Measurements from ENCODE around the gene AFAP1. TPM values are rescaled to one million over a fixed set of nuclear protein-coding genes. Genes with fewer than 3 reads are reported as not detected.

AFAP1 gene
- total and polyA plus RNA-seq, 12 donors = 2.9 to 8.9 (median 5.8) TPM

DNA sequence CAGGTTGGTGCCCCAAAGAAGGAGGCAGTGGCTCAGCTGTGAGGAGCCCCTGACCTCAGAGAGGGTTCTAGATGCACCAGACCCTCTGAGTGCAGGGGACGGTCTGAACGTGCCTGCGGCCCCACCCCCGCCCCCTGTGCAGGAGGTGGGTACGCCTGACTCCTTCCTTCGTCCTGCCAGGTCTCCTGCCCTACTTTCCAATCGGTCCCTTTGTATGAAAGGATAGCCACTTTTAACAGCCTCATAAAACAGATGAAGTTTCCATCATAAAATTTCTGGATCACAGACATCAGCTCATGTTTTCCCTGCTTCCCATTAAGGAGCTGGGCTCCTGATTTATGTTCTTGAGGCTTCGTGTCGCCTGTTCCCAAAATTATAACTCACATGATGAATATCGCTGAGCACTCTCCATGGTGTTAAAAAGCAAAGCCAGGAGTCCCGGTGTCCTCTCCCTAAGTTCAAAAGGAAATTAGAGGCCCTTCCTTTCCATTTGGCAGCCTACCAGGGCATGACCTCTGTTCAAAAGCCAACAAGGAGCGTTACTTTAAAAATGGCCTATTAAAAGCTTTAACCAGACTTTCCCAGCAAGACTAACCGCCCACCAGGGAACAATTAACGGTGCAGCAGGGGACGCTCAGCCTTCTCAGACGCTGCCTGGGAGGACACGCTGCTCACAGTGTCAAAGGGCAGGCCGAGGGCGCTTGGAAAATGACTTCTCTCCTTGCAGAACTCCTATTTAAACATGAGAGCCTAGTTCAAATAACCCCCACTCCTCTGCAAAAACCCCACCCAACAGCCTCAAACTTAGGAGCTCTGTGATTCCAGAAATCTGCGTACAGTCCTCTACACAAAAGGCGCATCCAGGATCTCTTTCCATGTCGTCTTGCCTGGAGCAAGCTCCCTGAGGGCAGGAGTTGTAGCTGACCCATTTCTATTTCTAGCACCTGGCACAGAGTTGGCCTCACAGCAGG is 181.9 kb downstream of the AFAP1 start:
- Histone ChIP-seq H3K4me3 (no peak overlapping the region), H3K4me1 (peaks cover 2 to 28% (median 11%) of the 10 kb centered on the region in 9 donors), H3K9me3 (no peaks in the 10 kb centered on the region), H3K27me3 (no peaks in the 10 kb centered on the region), H3K36me3 (peaks cover 0 to 24% (median 0%) of the 10 kb centered on the region in 9 donors), H3K27ac (peak overlapping the region in 3 of 10 donors; percentile 2 to 30 (median 17))
- peak in 5 of 8 donors; percentile 32 to 65 (median 48) for ATAC-seq
- TF ChIP-seq, protein P1, sequence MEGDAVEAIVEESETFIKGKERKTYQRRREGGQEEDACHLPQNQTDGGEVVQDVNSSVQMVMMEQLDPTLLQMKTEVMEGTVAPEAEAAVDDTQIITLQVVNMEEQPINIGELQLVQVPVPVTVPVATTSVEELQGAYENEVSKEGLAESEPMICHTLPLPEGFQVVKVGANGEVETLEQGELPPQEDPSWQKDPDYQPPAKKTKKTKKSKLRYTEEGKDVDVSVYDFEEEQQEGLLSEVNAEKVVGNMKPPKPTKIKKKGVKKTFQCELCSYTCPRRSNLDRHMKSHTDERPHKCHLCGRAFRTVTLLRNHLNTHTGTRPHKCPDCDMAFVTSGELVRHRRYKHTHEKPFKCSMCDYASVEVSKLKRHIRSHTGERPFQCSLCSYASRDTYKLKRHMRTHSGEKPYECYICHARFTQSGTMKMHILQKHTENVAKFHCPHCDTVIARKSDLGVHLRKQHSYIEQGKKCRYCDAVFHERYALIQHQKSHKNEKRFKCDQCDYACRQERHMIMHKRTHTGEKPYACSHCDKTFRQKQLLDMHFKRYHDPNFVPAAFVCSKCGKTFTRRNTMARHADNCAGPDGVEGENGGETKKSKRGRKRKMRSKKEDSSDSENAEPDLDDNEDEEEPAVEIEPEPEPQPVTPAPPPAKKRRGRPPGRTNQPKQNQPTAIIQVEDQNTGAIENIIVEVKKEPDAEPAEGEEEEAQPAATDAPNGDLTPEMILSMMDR (IDR thresholded peaks at IDR 0.05) = no peak
- DNase-seq = peak; percentile 29 to 63
- intact Hi-C loops (cut with DNase I) = loop anchor here in 1 of 10 donors (5.0 kb wide), 1 partner anchor 230 kb away; no protein-coding TSS in a partner anchor
- 56 to 60% methylated on average over 22 of the region's 22 CpGs for WGBS, 2 donors

GRCh38 chr4:7756561-7757355 is 182.9 kb downstream of the AFAP1 start:
- Histone ChIP-seq H3K36me3 (peaks cover 0 to 19% (median 0%) of the 10 kb centered on the region in 9 donors), H3K4me1 (peaks cover 2 to 28% (median 11%) of the 10 kb centered on the region in 9 donors), H3K9me3 (no peaks in the 10 kb centered on the region), H3K27me3 (no peaks in the 10 kb centered on the region), H3K4me3 (no peak overlapping the region), H3K27ac (no peak overlapping the region)
- intact Hi-C loops (cut with DNase I) = loop anchor here in 1 of 10 donors (5.0 kb wide), 1 partner anchor 231 kb away; no protein-coding TSS in a partner anchor
- TF ChIP-seq, protein P1 (IDR thresholded peaks at IDR 0.05) = no peak
- 87 to 90% methylated on average over 32 of the region's 32 CpGs for WGBS, 2 donors
- DNase-seq = peak in 1 of 2 donors; percentile 7
- ATAC-seq = no peak

GRCh38 chr4:7756071-7756470 is 183.6 kb downstream of the AFAP1 start:
- Histone ChIP-seq H3K27ac (no peak overlapping the region), H3K27me3 (no peaks in the 10 kb centered on the region), H3K4me1 (peaks cover 2 to 28% (median 11%) of the 10 kb centered on the region in 9 donors), H3K36me3 (peaks cover 0 to 16% (median 0%) of the 10 kb centered on the region in 9 donors), H3K9me3 (no peaks in the 10 kb centered on the region), H3K4me3 (no peak overlapping the region)
- no peak for ATAC-seq
- 93 to 95% methylated on average over 14 of the region's 14 CpGs for WGBS, 2 donors
- DNase-seq = peak in 1 of 2 donors; percentile 4
- intact Hi-C loops (cut with DNase I) = loop anchor here in 1 of 10 donors (5.0 kb wide), 1 partner anchor 231 kb away; no protein-coding TSS in a partner anchor
- TF ChIP-seq, protein P1 (IDR thresholded peaks at IDR 0.05) = no peak

DNA sequence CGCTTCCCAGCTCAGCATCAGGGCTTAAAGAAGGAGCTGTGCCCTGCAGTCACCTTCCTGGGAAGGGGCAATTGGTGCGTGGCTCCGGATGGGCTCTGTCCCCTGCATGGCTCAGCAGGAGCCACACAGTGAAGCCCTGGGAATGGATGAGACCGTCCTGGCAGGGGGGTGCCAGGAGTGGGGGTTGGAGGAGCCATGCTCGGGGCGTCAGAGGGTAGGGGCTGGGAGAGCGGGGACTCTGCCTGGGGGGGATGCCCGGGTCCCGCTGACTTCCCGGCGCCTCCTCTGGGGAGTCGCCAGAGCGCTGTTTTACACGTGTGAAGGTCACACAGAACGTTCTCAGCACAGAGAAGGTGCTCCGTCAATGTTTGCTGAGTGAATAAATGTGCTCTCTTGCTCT is 184.1 kb downstream of the AFAP1 start:
- Histone ChIP-seq H3K27ac (no peak overlapping the region), H3K36me3 (peaks cover 0 to 11% (median 0%) of the 10 kb centered on the region in 9 donors), H3K9me3 (no peaks in the 10 kb centered on the region), H3K27me3 (no peaks in the 10 kb centered on the region), H3K4me3 (no peak overlapping the region), H3K4me1 (peaks cover 2 to 28% (median 13%) of the 10 kb centered on the region in 9 donors)
- intact Hi-C loops (cut with DNase I) = loop anchor here in 1 of 10 donors (5.0 kb wide), 1 partner anchor 232 kb away; no protein-coding TSS in a partner anchor
- peak in 1 of 2 donors; percentile 14 for DNase-seq
- ATAC-seq = peak in 1 of 8 donors; percentile 11
- TF ChIP-seq, protein P1 (IDR thresholded peaks at IDR 0.05) = no peak
- WGBS, 2 donors = 90 to 92% methylated on average over 16 of the region's 16 CpGs
